Stomach smooth muscle (tissue), 2 donors: ENCODE results near the gene OPN4.

Experiments used
- H3K27ac ChIP-seq: one replicate; pipeline ENCODE4 v1.7.0; 2013; ENCODE audit warnings: mild to moderate bottlenecking, low read length, inconsistent platforms
- H3K27me3 ChIP-seq, 2 donors: one replicate each; pipeline ENCODE4 v1.7.0; 2013; ENCODE audit warnings: low read length in 2 of 2; ENCODE audit not compliant: insufficient read depth in 2 of 2, control insufficient read depth in 1 of 2
- H3K36me3 ChIP-seq, 2 donors: one replicate each; pipeline ENCODE4 v1.7.0; 2013; ENCODE audit warnings: low read length in 2 of 2; ENCODE audit not compliant: control insufficient read depth in 2 of 2, insufficient read depth in 2 of 2
- H3K4me1 ChIP-seq: one replicate; pipeline ENCODE4 v1.7.0; 2013; ENCODE audit warnings: low read length; ENCODE audit not compliant: control insufficient read depth, insufficient read depth
- H3K4me3 ChIP-seq, 2 donors: one replicate each; pipeline ENCODE4 v1.7.0; 2013; ENCODE audit warnings: low read length in 2 of 2
- H3K9ac ChIP-seq, 2 donors: one replicate each; pipeline ENCODE4 v1.7.0; 2013; ENCODE audit warnings: low read length in 2 of 2, mild to moderate bottlenecking in 1 of 2
- H3K9me3 ChIP-seq, 2 donors: one replicate each; pipeline ENCODE4 v1.7.0; 2013; ENCODE audit warnings: low read length in 2 of 2; ENCODE audit not compliant: control insufficient read depth in 2 of 2
- donor health status: healthy.
- donor health status: Pancreatic carcinoma.

OPN4 gene

GRCh38 chr10:86681722-86682386 lies 27.5 kb downstream of the OPN4 start:
- Histone ChIP-seq H3K9me3 (no peaks in the 10 kb centered on the region), H3K4me3 (no peak overlapping the region), H3K9ac (no peak overlapping the region), H3K36me3 (peaks cover 8 to 15% of the 10 kb centered on the region in 2 donors), H3K27me3 (no peaks in the 10 kb centered on the region), H3K4me1 (peaks cover 79% of the 10 kb centered on the region), H3K27ac (peak overlapping the region; percentile 74)

- Histone ChIP-seq H3K9ac (peak overlapping the region in 1 of 2 donors; percentile 21), H3K27ac (peak overlapping the region; percentile 74), H3K36me3 (peaks cover 8 to 14% of the 10 kb centered on the region in 2 donors), H3K4me1 (peaks cover 80% of the 10 kb centered on the region), H3K4me3 (no peak overlapping the region), H3K27me3 (no peaks in the 10 kb centered on the region), H3K9me3 (no peaks in the 10 kb centered on the region)
These were observed 28.3 kb downstream of the OPN4 start for GRCh38 chr10:86682675-86683074.

GRCh38 chr10:86684331-86685097 lies 30.2 kb downstream of the OPN4 start:
- Histone ChIP-seq H3K4me1 (peaks cover 94% of the 10 kb centered on the region), H3K36me3 (peaks cover 12 to 13% of the 10 kb centered on the region in 2 donors), H3K4me3 (peak overlapping the region in 1 of 2 donors; percentile 17), H3K27me3 (no peaks in the 10 kb centered on the region), H3K9ac (peak overlapping the region; percentile 29 to 35), H3K27ac (peak overlapping the region; percentile 74), H3K9me3 (no peaks in the 10 kb centered on the region)

GRCh38 chr10:86685416-86685815 lies 31.1 kb downstream of the OPN4 start:
- peak overlapping the region; percentile 74 for H3K27ac ChIP-seq
- H3K4me3 ChIP-seq, result no peak overlapping the region
- H3K36me3 ChIP-seq, result peaks cover 12 to 15% of the 10 kb centered on the region in 2 donors
- H3K9ac ChIP-seq, result peak overlapping the region in 1 of 2 donors; percentile 35
- H3K9me3 ChIP-seq, result no peaks in the 10 kb centered on the region
- H3K4me1 ChIP-seq, result peaks cover 94% of the 10 kb centered on the region
- no peaks in the 10 kb centered on the region for H3K27me3 ChIP-seq

- Histone ChIP-seq H3K27me3 (no peaks in the 10 kb centered on the region), H3K9me3 (no peaks in the 10 kb centered on the region), H3K36me3 (peaks cover 12 to 15% of the 10 kb centered on the region in 2 donors), H3K4me1 (peaks cover 94% of the 10 kb centered on the region), H3K4me3 (no peak overlapping the region), H3K27ac (peak overlapping the region; percentile 74), H3K9ac (no peak overlapping the region)
These were observed 31.7 kb downstream of the OPN4 start for GRCh38 chr10:86685893-86686632.

GRCh38 chr10:86686972-86687371 lies 32.6 kb downstream of the OPN4 start:
- H3K4me3 ChIP-seq, result no peak overlapping the region
- H3K36me3 ChIP-seq, result peaks cover 7 to 10% of the 10 kb centered on the region in 2 donors
- peak overlapping the region in 1 of 2 donors; percentile 61 for H3K9ac ChIP-seq
- no peaks in the 10 kb centered on the region for H3K27me3 ChIP-seq
- H3K27ac ChIP-seq, result peak overlapping the region; percentile 58
- H3K4me1 ChIP-seq, result peaks cover 94% of the 10 kb centered on the region
- no peaks in the 10 kb centered on the region for H3K9me3 ChIP-seq

GRCh38 chr10:86687750-86688149 lies 33.4 kb downstream of the OPN4 start:
- H3K27me3 ChIP-seq, result no peaks in the 10 kb centered on the region
- peak overlapping the region; percentile 58 for H3K27ac ChIP-seq
- H3K36me3 ChIP-seq, result peaks cover 4% of the 10 kb centered on the region in 2 donors
- H3K4me3 ChIP-seq, result peak overlapping the region in 1 of 2 donors; percentile 3
- H3K4me1 ChIP-seq, result peaks cover 92% of the 10 kb centered on the region
- H3K9me3 ChIP-seq, result no peaks in the 10 kb centered on the region
- peak overlapping the region in 1 of 2 donors; percentile 61 for H3K9ac ChIP-seq

- Histone ChIP-seq H3K27me3 (no peaks in the 10 kb centered on the region), H3K9ac (no peak overlapping the region), H3K27ac (no peak overlapping the region), H3K36me3 (peaks cover 2 to 7% of the 10 kb centered on the region in 2 donors), H3K4me1 (peaks cover 92% of the 10 kb centered on the region), H3K4me3 (peak overlapping the region in 1 of 2 donors; percentile 3), H3K9me3 (no peaks in the 10 kb centered on the region)
These were observed 34.1 kb downstream of the OPN4 start for GRCh38 chr10:86688398-86688921.

- H3K27ac ChIP-seq, result no peak overlapping the region
- H3K4me3 ChIP-seq, result no peak overlapping the region
- H3K27me3 ChIP-seq, result no peaks in the 10 kb centered on the region
- H3K9me3 ChIP-seq, result no peaks in the 10 kb centered on the region
- H3K4me1 ChIP-seq, result peaks cover 92% of the 10 kb centered on the region
- H3K9ac ChIP-seq, result no peak overlapping the region
- peaks cover 2 to 7% of the 10 kb centered on the region in 2 donors for H3K36me3 ChIP-seq
These were observed 34.8 kb downstream of the OPN4 start for GRCh38 chr10:86689146-86689545.

GRCh38 chr10:86690231-86690630 lies 35.9 kb downstream of the OPN4 start:
- H3K27ac ChIP-seq, result peak overlapping the region; percentile 18
- no peaks in the 10 kb centered on the region for H3K27me3 ChIP-seq
- H3K9ac ChIP-seq, result no peak overlapping the region
- no peak overlapping the region for H3K4me3 ChIP-seq
- peaks cover 8 to 13% of the 10 kb centered on the region in 2 donors for H3K36me3 ChIP-seq
- no peaks in the 10 kb centered on the region for H3K9me3 ChIP-seq
- peaks cover 82% of the 10 kb centered on the region for H3K4me1 ChIP-seq
